ENCODE results near the gene MYZAP.

The MYZAP gene

GRCh38 chr15:57571725-57572124, 20.0 kb upstream of the MYZAP start:
- Histone ChIP-seq H3K36me3 (ENCODE audit: control insufficient read depth in 1 of 2, insufficient read depth in 2 of 2, low read depth in 1 of 2, low read length in 2 of 2) (no peaks in the 10 kb centered on the region), H3K79me1 (replicated peaks; ENCODE audit: low read length, poor library complexity, severe bottlenecking) (no peaks in the 10 kb centered on the region), H3K23ac (ENCODE audit: low read length in 2 of 2) (no peak overlapping the region), H3K4me3 (ENCODE audit: insufficient read depth in 1 of 2, low read depth in 1 of 2, low read length in 2 of 2) (no peak overlapping the region), H2AFZ (ENCODE audit: low read depth, low read length) (no peak overlapping the region), H3K4me1 (ENCODE audit: control insufficient read depth, insufficient read depth, low read depth, low read length) (no peaks in the 10 kb centered on the region), H2BK15ac (ENCODE audit: low read depth, poor library complexity, severe bottlenecking) (no peak overlapping the region), H3K4ac (ENCODE audit: low read depth in 1 of 2, low read length in 2 of 2) (no peak overlapping the region), H4K8ac (ENCODE audit: low read length) (no peak overlapping the region), H3K4me2 (ENCODE audit: low read length, poor library complexity, severe bottlenecking) (no peak overlapping the region), H3K9me3 (ENCODE audit: control insufficient read depth, low read length) (no peaks in the 10 kb centered on the region), H3K9ac (ENCODE audit: low read length) (no peak overlapping the region), H3K14ac (ENCODE audit: low read length in 2 of 2) (no peak overlapping the region), H3K27ac (ENCODE audit: low read length, poor library complexity, severe bottlenecking) (no peak overlapping the region), H2AK5ac (ENCODE audit: low read length, severe bottlenecking) (no peak overlapping the region), H3K18ac (ENCODE audit: low read depth in 1 of 2, low read length in 2 of 2) (no peak overlapping the region), H2BK5ac (ENCODE audit: low read depth, low read length, poor library complexity, severe bottlenecking) (no peak overlapping the region), H3K27me3 (ENCODE audit: control insufficient read depth in 1 of 2, insufficient read depth in 1 of 2, low read length in 2 of 2) (no peaks in the 10 kb centered on the region), H2BK12ac (ENCODE audit: low read length in 2 of 2) (no peak overlapping the region), H2BK120ac (ENCODE audit: low read depth, low read length) (no peak overlapping the region), H4K91ac (ENCODE audit: low read length) (no peak overlapping the region)
- 90% methylated on average over 7 of the region's 7 CpGs for WGBS
- no peak for DNase-seq

- H3K18ac ChIP-seq (ENCODE audit: low read depth in 1 of 2, low read length in 2 of 2), result no peak overlapping the region
- H2BK120ac ChIP-seq (ENCODE audit: low read depth, low read length), result no peak overlapping the region
- H2BK12ac ChIP-seq (ENCODE audit: low read length in 2 of 2), result no peak overlapping the region
- H3K4me3 ChIP-seq (ENCODE audit: insufficient read depth in 1 of 2, low read depth in 1 of 2, low read length in 2 of 2), result no peak overlapping the region
- no peak overlapping the region for H3K4me2 ChIP-seq (ENCODE audit: low read length, poor library complexity, severe bottlenecking)
- H3K14ac ChIP-seq (ENCODE audit: low read length in 2 of 2), result no peak overlapping the region
- H3K27ac ChIP-seq (ENCODE audit: low read length, poor library complexity, severe bottlenecking), result no peak overlapping the region
- H2AK5ac ChIP-seq (ENCODE audit: low read length, severe bottlenecking), result no peak overlapping the region
- no peaks in the 10 kb centered on the region for H3K4me1 ChIP-seq (ENCODE audit: control insufficient read depth, insufficient read depth, low read depth, low read length)
- no peak overlapping the region for H4K91ac ChIP-seq (ENCODE audit: low read length)
- no peak overlapping the region for H3K4ac ChIP-seq (ENCODE audit: low read depth in 1 of 2, low read length in 2 of 2)
- no peaks in the 10 kb centered on the region for H3K9me3 ChIP-seq (ENCODE audit: control insufficient read depth, low read length)
- peaks cover under 1 to 6% of the 10 kb centered on the region in 2 experiments for H3K27me3 ChIP-seq (ENCODE audit: control insufficient read depth in 1 of 2, insufficient read depth in 1 of 2, low read length in 2 of 2)
- DNase-seq, result no peak
- no peaks in the 10 kb centered on the region for H3K79me1 ChIP-seq (replicated peaks; ENCODE audit: low read length, poor library complexity, severe bottlenecking)
- H3K9ac ChIP-seq (ENCODE audit: low read length), result no peak overlapping the region
- no peak overlapping the region for H3K23ac ChIP-seq (ENCODE audit: low read length in 2 of 2)
- WGBS, result 93% methylated on average over 3 of the region's 3 CpGs
- H3K36me3 ChIP-seq (ENCODE audit: control insufficient read depth in 1 of 2, insufficient read depth in 2 of 2, low read depth in 1 of 2, low read length in 2 of 2), result no peaks in the 10 kb centered on the region
- no peak overlapping the region for H4K8ac ChIP-seq (ENCODE audit: low read length)
- H2BK5ac ChIP-seq (ENCODE audit: low read depth, low read length, poor library complexity, severe bottlenecking), result no peak overlapping the region
- no peak overlapping the region for H2BK15ac ChIP-seq (ENCODE audit: low read depth, poor library complexity, severe bottlenecking)
- no peak overlapping the region for H2AFZ ChIP-seq (ENCODE audit: low read depth, low read length)
Measured at GRCh38 chr15:57572468-57572867, 19.2 kb upstream of the MYZAP start.

- WGBS, result 94% methylated on average over 2 of the region's 4 CpGs
- no peak overlapping the region for H3K4me2 ChIP-seq (ENCODE audit: low read length, poor library complexity, severe bottlenecking)
- H3K27ac ChIP-seq (ENCODE audit: low read length, poor library complexity, severe bottlenecking), result no peak overlapping the region
- H3K18ac ChIP-seq (ENCODE audit: low read depth in 1 of 2, low read length in 2 of 2), result no peak overlapping the region
- peaks cover 5 to 13% of the 10 kb centered on the region in 2 experiments for H3K27me3 ChIP-seq (ENCODE audit: control insufficient read depth in 1 of 2, insufficient read depth in 1 of 2, low read length in 2 of 2)
- H2AFZ ChIP-seq (ENCODE audit: low read depth, low read length), result no peak overlapping the region
- H3K14ac ChIP-seq (ENCODE audit: low read length in 2 of 2), result no peak overlapping the region
- no peak overlapping the region for H2BK5ac ChIP-seq (ENCODE audit: low read depth, low read length, poor library complexity, severe bottlenecking)
- H3K79me1 ChIP-seq (replicated peaks; ENCODE audit: low read length, poor library complexity, severe bottlenecking), result no peaks in the 10 kb centered on the region
- H2BK15ac ChIP-seq (ENCODE audit: low read depth, poor library complexity, severe bottlenecking), result no peak overlapping the region
- no peak overlapping the region for H4K8ac ChIP-seq (ENCODE audit: low read length)
- no peak overlapping the region for H4K91ac ChIP-seq (ENCODE audit: low read length)
- no peak overlapping the region for H3K23ac ChIP-seq (ENCODE audit: low read length in 2 of 2)
- H3K4me3 ChIP-seq (ENCODE audit: insufficient read depth in 1 of 2, low read depth in 1 of 2, low read length in 2 of 2), result no peak overlapping the region
- DNase-seq, result no peak
- no peak overlapping the region for H3K9ac ChIP-seq (ENCODE audit: low read length)
- H2AK5ac ChIP-seq (ENCODE audit: low read length, severe bottlenecking), result no peak overlapping the region
- H3K4ac ChIP-seq (ENCODE audit: low read depth in 1 of 2, low read length in 2 of 2), result no peak overlapping the region
- no peaks in the 10 kb centered on the region for H3K4me1 ChIP-seq (ENCODE audit: control insufficient read depth, insufficient read depth, low read depth, low read length)
- H3K36me3 ChIP-seq (ENCODE audit: control insufficient read depth in 1 of 2, insufficient read depth in 2 of 2, low read depth in 1 of 2, low read length in 2 of 2), result no peaks in the 10 kb centered on the region
- no peaks in the 10 kb centered on the region for H3K9me3 ChIP-seq (ENCODE audit: control insufficient read depth, low read length)
- no peak overlapping the region for H2BK12ac ChIP-seq (ENCODE audit: low read length in 2 of 2)
- H2BK120ac ChIP-seq (ENCODE audit: low read depth, low read length), result no peak overlapping the region
Measured at GRCh38 chr15:57573151-57573550, 18.6 kb upstream of the MYZAP start.

GRCh38 chr15:57575363-57575762, 16.3 kb upstream of the MYZAP start:
- Histone ChIP-seq H3K23ac (ENCODE audit: low read length in 2 of 2) (no peak overlapping the region), H3K18ac (ENCODE audit: low read depth in 1 of 2, low read length in 2 of 2) (no peak overlapping the region), H3K4me1 (ENCODE audit: control insufficient read depth, insufficient read depth, low read depth, low read length) (no peaks in the 10 kb centered on the region), H3K27ac (ENCODE audit: low read length, poor library complexity, severe bottlenecking) (no peak overlapping the region), H4K8ac (ENCODE audit: low read length) (no peak overlapping the region), H3K27me3 (ENCODE audit: control insufficient read depth in 1 of 2, insufficient read depth in 1 of 2, low read length in 2 of 2) (peaks cover 18 to 35% of the 10 kb centered on the region in 2 experiments), H3K4me3 (ENCODE audit: insufficient read depth in 1 of 2, low read depth in 1 of 2, low read length in 2 of 2) (no peak overlapping the region), H3K4ac (ENCODE audit: low read depth in 1 of 2, low read length in 2 of 2) (no peak overlapping the region), H3K14ac (ENCODE audit: low read length in 2 of 2) (no peak overlapping the region), H3K9me3 (ENCODE audit: control insufficient read depth, low read length) (no peaks in the 10 kb centered on the region), H2BK120ac (ENCODE audit: low read depth, low read length) (no peak overlapping the region), H2BK15ac (ENCODE audit: low read depth, poor library complexity, severe bottlenecking) (no peak overlapping the region), H2BK12ac (ENCODE audit: low read length in 2 of 2) (no peak overlapping the region), H3K79me1 (replicated peaks; ENCODE audit: low read length, poor library complexity, severe bottlenecking) (no peaks in the 10 kb centered on the region), H4K91ac (ENCODE audit: low read length) (no peak overlapping the region), H2BK5ac (ENCODE audit: low read depth, low read length, poor library complexity, severe bottlenecking) (no peak overlapping the region), H3K9ac (ENCODE audit: low read length) (no peak overlapping the region), H2AK5ac (ENCODE audit: low read length, severe bottlenecking) (no peak overlapping the region), H3K4me2 (ENCODE audit: low read length, poor library complexity, severe bottlenecking) (no peak overlapping the region), H2AFZ (ENCODE audit: low read depth, low read length) (no peak overlapping the region), H3K36me3 (ENCODE audit: control insufficient read depth in 1 of 2, insufficient read depth in 2 of 2, low read depth in 1 of 2, low read length in 2 of 2) (no peaks in the 10 kb centered on the region)
- DNase-seq, result no peak
- 94% methylated on average over 4 of the region's 5 CpGs for WGBS

Measured in mesenchymal stem cell (in vitro differentiated cells and primary cell).